ENCODE results near the gene LHX3. TPM values are rescaled to one million over a fixed set of nuclear protein-coding genes. Genes with fewer than 3 reads are reported as not detected.

The LHX3 gene
- total RNA-seq, 1 donor from 2014 or later = not detected

GRCh38 chr9:136233868-136234267, 28.9 kb upstream of the LHX3 start:
- Histone ChIP-seq H3K4me3 (no peak overlapping the region), H3K27me3 (no peaks in the 10 kb centered on the region), H3K36me3 (peaks cover 0 to 7% of the 10 kb centered on the region in 2 donors), H3K4me1 (no peaks in the 10 kb centered on the region), H3K9me3 (no peaks in the 10 kb centered on the region), H3K27ac (no peak overlapping the region)
- TF ChIP-seq POLR2A (IDR thresholded peaks at IDR 0.05) = no peak
- TF ChIP-seq POLR2AphosphoS5 (IDR thresholded peaks at IDR 0.05; ENCODE audit: insufficient read depth in 1 of 2, low read depth in 1 of 2) = no peak
- TF ChIP-seq, protein P1, sequence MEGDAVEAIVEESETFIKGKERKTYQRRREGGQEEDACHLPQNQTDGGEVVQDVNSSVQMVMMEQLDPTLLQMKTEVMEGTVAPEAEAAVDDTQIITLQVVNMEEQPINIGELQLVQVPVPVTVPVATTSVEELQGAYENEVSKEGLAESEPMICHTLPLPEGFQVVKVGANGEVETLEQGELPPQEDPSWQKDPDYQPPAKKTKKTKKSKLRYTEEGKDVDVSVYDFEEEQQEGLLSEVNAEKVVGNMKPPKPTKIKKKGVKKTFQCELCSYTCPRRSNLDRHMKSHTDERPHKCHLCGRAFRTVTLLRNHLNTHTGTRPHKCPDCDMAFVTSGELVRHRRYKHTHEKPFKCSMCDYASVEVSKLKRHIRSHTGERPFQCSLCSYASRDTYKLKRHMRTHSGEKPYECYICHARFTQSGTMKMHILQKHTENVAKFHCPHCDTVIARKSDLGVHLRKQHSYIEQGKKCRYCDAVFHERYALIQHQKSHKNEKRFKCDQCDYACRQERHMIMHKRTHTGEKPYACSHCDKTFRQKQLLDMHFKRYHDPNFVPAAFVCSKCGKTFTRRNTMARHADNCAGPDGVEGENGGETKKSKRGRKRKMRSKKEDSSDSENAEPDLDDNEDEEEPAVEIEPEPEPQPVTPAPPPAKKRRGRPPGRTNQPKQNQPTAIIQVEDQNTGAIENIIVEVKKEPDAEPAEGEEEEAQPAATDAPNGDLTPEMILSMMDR (IDR thresholded peaks at IDR 0.05) = no peak
- intact Hi-C loops (cut with DNase I) = no loop called here
- no peak for DNase-seq (ENCODE audit: extremely low spot score in 2 of 2)

- Histone ChIP-seq H3K4me1 (no peaks in the 10 kb centered on the region), H3K27me3 (no peaks in the 10 kb centered on the region), H3K27ac (no peak overlapping the region), H3K36me3 (peaks cover 0 to 7% of the 10 kb centered on the region in 2 donors), H3K4me3 (no peak overlapping the region), H3K9me3 (no peaks in the 10 kb centered on the region)
- no peak for DNase-seq (ENCODE audit: extremely low spot score in 2 of 2)
- intact Hi-C loops (cut with DNase I) = no loop called here
- TF ChIP-seq, protein P1 (IDR thresholded peaks at IDR 0.05) = no peak
- TF ChIP-seq POLR2A (IDR thresholded peaks at IDR 0.05) = no peak
- no peak for TF ChIP-seq POLR2AphosphoS5 (IDR thresholded peaks at IDR 0.05; ENCODE audit: insufficient read depth in 1 of 2, low read depth in 1 of 2)
Measured at GRCh38 chr9:136233411-136233810, 28.5 kb upstream of the LHX3 start.

DNA sequence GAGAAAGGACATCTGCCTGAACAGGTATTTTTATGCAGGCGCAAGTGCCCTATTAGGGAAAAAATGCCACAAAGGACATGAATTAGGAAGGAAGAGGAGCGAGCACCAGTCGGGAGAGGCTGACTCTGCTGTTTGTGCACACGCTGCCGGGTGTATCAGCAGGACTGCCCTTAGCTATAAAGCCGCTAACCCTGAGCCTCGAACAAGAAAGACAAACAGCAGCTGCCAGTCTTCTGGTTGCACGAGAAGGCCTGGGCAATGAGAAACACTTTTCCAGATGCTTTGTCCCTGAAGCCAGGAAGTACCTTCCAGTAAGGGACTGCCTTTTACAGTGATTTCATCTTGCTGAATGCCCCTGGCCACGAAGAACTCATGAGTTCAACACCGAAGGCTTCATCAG, 28.0 kb upstream of the LHX3 start:
- no peaks in the 10 kb centered on the region for H3K27me3 ChIP-seq
- peaks cover 0 to 7% of the 10 kb centered on the region in 2 donors for H3K36me3 ChIP-seq
- no peak overlapping the region for H3K4me3 ChIP-seq
- H3K27ac ChIP-seq = no peak overlapping the region
- TF ChIP-seq POLR2AphosphoS5 (IDR thresholded peaks at IDR 0.05; ENCODE audit: insufficient read depth in 1 of 2, low read depth in 1 of 2) (no peak), POLR2A (IDR thresholded peaks at IDR 0.05) (no peak)
- TF ChIP-seq, protein P1 (IDR thresholded peaks at IDR 0.05) = no peak
- H3K4me1 ChIP-seq = no peaks in the 10 kb centered on the region
- no peaks in the 10 kb centered on the region for H3K9me3 ChIP-seq
- intact Hi-C loops (cut with DNase I) = no loop called here
- no peak for DNase-seq (ENCODE audit: extremely low spot score in 2 of 2)

GRCh38 chr9:136231478-136232297, 26.8 kb upstream of the LHX3 start:
- intact Hi-C loops (cut with DNase I) = no loop called here
- Histone ChIP-seq H3K27me3 (no peaks in the 10 kb centered on the region), H3K9me3 (no peaks in the 10 kb centered on the region), H3K36me3 (peaks cover 0 to 2% of the 10 kb centered on the region in 2 donors), H3K4me1 (no peaks in the 10 kb centered on the region), H3K4me3 (no peak overlapping the region), H3K27ac (no peak overlapping the region)
- TF ChIP-seq POLR2A (IDR thresholded peaks at IDR 0.05) = no peak
- TF ChIP-seq, protein P1 (IDR thresholded peaks at IDR 0.05) = no peak
- no peak for TF ChIP-seq POLR2AphosphoS5 (IDR thresholded peaks at IDR 0.05; ENCODE audit: insufficient read depth in 1 of 2, low read depth in 1 of 2)
- DNase-seq (ENCODE audit: extremely low spot score in 2 of 2) = no peak

GRCh38 chr9:136230773-136231172, 25.8 kb upstream of the LHX3 start:
- DNase-seq (ENCODE audit: extremely low spot score in 2 of 2) = no peak
- TF ChIP-seq POLR2AphosphoS5 (IDR thresholded peaks at IDR 0.05; ENCODE audit: insufficient read depth in 1 of 2, low read depth in 1 of 2) (no peak), POLR2A (IDR thresholded peaks at IDR 0.05) (no peak)
- TF ChIP-seq, protein P1 (IDR thresholded peaks at IDR 0.05) = no peak

More at GRCh38 chr9:136230773-136231172, 25.8 kb upstream of the LHX3 start:
- H3K27me3 ChIP-seq = no peaks in the 10 kb centered on the region
- intact Hi-C loops (cut with DNase I) = no loop called here
- no peak overlapping the region for H3K27ac ChIP-seq
- no peak overlapping the region for H3K4me3 ChIP-seq
- H3K4me1 ChIP-seq = peaks cover 7% of the 10 kb centered on the region
- no peaks in the 10 kb centered on the region for H3K36me3 ChIP-seq
- no peaks in the 10 kb centered on the region for H3K9me3 ChIP-seq
